ENCODE measurements around the gene MACF1.
A peak's percentile ranks its signal among the peaks of the same experiment; 100 is the strongest.

The MACF1 gene

GRCh38 chr1:39297551-39297950, 93.1 kb downstream of the MACF1 start:
- no peak for DNase-seq (ENCODE audit: low spot score)

GRCh38 chr1:39301606-39302005, 97.1 kb downstream of the MACF1 start:
- DNase-seq (ENCODE audit: low spot score) = no peak

- no peak for DNase-seq (ENCODE audit: low spot score)
Observed at GRCh38 chr1:39305555-39305954, 101.1 kb downstream of the MACF1 start.

GRCh38 chr1:39310015-39310414, 105.5 kb downstream of the MACF1 start:
- DNase-seq (ENCODE audit: low spot score) = no peak

- DNase-seq (ENCODE audit: low spot score) = no peak
Observed at GRCh38 chr1:39310691-39311090, 106.2 kb downstream of the MACF1 start.

GRCh38 chr1:39317111-39317510, 112.6 kb downstream of the MACF1 start:
- peak; percentile 6 for DNase-seq (ENCODE audit: low spot score)

GRCh38 chr1:39317910-39318633, 113.6 kb downstream of the MACF1 start:
- DNase-seq (ENCODE audit: low spot score) = peak; percentile 89

- DNase-seq (ENCODE audit: low spot score) = no peak
Observed at GRCh38 chr1:39321979-39322378, 117.5 kb downstream of the MACF1 start.

- DNase-seq (ENCODE audit: low spot score) = no peak
Observed at GRCh38 chr1:39322431-39322830, 117.9 kb downstream of the MACF1 start.

GRCh38 chr1:39324888-39325287, 120.4 kb downstream of the MACF1 start:
- DNase-seq (ENCODE audit: low spot score) = no peak

- DNase-seq (ENCODE audit: low spot score) = no peak
Observed at GRCh38 chr1:39326836-39327235, 122.3 kb downstream of the MACF1 start.

- DNase-seq (ENCODE audit: low spot score) = no peak
Observed at GRCh38 chr1:39328095-39328494, 123.6 kb downstream of the MACF1 start.

- no peak for DNase-seq (ENCODE audit: low spot score)
Observed at GRCh38 chr1:39328586-39329121, 124.2 kb downstream of the MACF1 start.

- no peak for DNase-seq (ENCODE audit: low spot score)
Observed at GRCh38 chr1:39331647-39332046, 127.2 kb downstream of the MACF1 start.

GRCh38 chr1:39332291-39332690, 127.8 kb downstream of the MACF1 start:
- DNase-seq (ENCODE audit: low spot score) = no peak

- no peak for DNase-seq (ENCODE audit: low spot score)
Observed at GRCh38 chr1:39332828-39333227, 128.3 kb downstream of the MACF1 start.

- DNase-seq (ENCODE audit: low spot score) = no peak
Observed at GRCh38 chr1:39333296-39333695, 128.8 kb downstream of the MACF1 start.

GRCh38 chr1:39335216-39335615, 130.7 kb downstream of the MACF1 start:
- DNase-seq (ENCODE audit: low spot score) = no peak

- DNase-seq (ENCODE audit: low spot score) = no peak
Observed at GRCh38 chr1:39337067-39337466, 132.6 kb downstream of the MACF1 start.

- DNase-seq (ENCODE audit: low spot score) = no peak
Observed at GRCh38 chr1:39342776-39343175, 138.3 kb downstream of the MACF1 start.

- no peak for DNase-seq (ENCODE audit: low spot score)
Observed at GRCh38 chr1:39344394-39345154, 140.1 kb downstream of the MACF1 start.

- DNase-seq (ENCODE audit: low spot score) = no peak
Observed at GRCh38 chr1:39346872-39347271, 142.4 kb downstream of the MACF1 start.

- no peak for DNase-seq (ENCODE audit: low spot score)
Observed at GRCh38 chr1:39348278-39348677, 143.8 kb downstream of the MACF1 start.
